ENCODE measurements around the gene GALNT2. TPM values are rescaled to one million over a fixed set of nuclear protein-coding genes. Genes with fewer than 3 reads are reported as not detected.

Gene GALNT2
- polyA plus RNA-seq, 1 of the 3 experiments (the other 2 are of a cell fraction): 118 TPM

DNA sequence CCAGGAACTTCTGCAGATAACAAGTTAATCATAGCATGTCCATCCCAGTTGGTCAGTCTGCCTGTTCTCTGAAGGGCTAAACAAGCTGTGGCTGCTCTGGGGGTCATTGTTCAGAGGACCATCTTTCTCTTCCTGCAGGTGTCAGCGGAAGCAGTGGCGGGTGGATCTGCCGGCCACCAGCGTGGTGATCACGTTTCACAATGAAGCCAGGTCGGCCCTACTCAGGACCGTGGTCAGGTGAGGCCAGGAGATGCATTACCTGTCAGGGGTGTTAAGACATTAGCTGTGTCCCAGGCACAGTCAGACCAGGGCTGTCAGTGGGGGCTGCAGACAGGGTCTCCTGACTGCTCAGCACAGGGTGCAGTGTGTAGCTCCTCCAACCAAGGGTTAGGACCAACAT is 168.8 kb downstream of the GALNT2 start (continued):
- TF ChIP-seq, protein P1, sequence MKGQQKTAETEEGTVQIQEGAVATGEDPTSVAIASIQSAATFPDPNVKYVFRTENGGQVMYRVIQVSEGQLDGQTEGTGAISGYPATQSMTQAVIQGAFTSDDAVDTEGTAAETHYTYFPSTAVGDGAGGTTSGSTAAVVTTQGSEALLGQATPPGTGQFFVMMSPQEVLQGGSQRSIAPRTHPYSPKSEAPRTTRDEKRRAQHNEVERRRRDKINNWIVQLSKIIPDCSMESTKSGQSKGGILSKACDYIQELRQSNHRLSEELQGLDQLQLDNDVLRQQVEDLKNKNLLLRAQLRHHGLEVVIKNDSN (IDR thresholded peaks at IDR 0.05; ENCODE audit: borderline replicate concordance, low read depth): no peak

DNA sequence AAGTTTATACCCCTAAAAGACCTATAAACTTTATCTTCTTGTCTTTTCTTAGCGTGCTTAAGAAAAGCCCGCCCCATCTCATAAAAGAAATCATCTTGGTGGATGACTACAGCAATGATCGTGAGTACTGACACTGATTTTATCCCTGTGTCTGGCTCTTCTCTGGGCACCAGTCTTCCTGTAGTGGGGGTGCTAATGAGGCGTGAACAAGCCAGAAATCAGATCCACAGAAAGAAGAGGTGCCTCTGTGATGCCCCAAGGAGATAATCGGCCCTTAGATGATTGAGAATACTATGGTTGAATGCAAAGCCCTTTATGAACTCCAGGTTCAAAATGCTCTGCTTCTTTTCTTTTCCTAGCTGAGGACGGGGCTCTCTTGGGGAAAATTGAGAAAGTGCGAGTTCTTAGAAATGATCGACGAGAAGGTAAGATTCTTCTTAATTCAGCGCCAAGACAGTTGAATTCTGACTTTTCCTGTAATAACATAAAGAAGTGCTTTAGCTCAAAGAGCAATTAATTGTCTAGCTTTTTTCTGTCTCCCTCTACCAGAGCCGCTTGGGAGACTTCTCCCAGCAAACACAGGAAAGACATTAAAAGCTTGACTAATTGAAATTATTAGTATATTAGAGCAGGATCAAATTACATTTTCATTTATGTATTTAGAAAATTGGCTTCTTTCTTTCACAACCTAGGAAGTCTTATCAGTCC is 169.4 kb downstream of the GALNT2 start:
- no peak overlapping the region for H2AFZ ChIP-seq (ENCODE audit: low read depth)
- no peaks in the 10 kb centered on the region for H3K9me2 ChIP-seq
- POLR2A ChIA-PET: no interaction called here
- no peak overlapping the region for H3K9ac ChIP-seq
- no peaks in the 10 kb centered on the region for H3F3A ChIP-seq (replicated peaks; ENCODE audit: insufficient read depth)
- H4K20me1 ChIP-seq (ENCODE audit: insufficient read depth): no peaks in the 10 kb centered on the region
- H3K36me3 ChIP-seq (replicated peaks in 1 of 2; ENCODE audit: control insufficient read depth in 1 of 2, insufficient read depth in 2 of 2, low read length in 1 of 2): peaks cover 27 to 31% of the 10 kb centered on the region in 2 experiments
- CTCF ChIA-PET: interaction anchor here (1.0 to 1.4 kb wide), 2 partner anchors 9 to 33 kb away, joined by 3 to 4 read pairs; no protein-coding TSS in a partner anchor
- no peak for DNase-seq
- 93% methylated on average over 11 of the region's 11 CpGs for WGBS (ENCODE audit: low lambda C conversion rate)
- H3K27ac ChIP-seq (ENCODE audit: low read depth in 2 of 2, low read length in 1 of 2): no peak overlapping the region
- H3K9me3 ChIP-seq: no peaks in the 10 kb centered on the region
- peaks cover 0 to 3% of the 10 kb centered on the region in 2 experiments; a peak in 2 of 4 replicates for H3K4me1 ChIP-seq (ENCODE audit: control insufficient read depth in 1 of 2, insufficient read depth in 2 of 2, low read depth in 1 of 2, low read length in 1 of 2)
- TF ChIP-seq TCF12 (IDR thresholded peaks at IDR 0.05) (no peak), EZH2phosphoT487 (IDR thresholded peaks at IDR 0.05; ENCODE audit: borderline replicate concordance, low read depth) (no peak), NRF1 (IDR thresholded peaks at IDR 0.05; ENCODE audit: low read depth, low read length) (no peak), GABPA (IDR thresholded peaks at IDR 0.05; ENCODE audit: low read depth) (no peak), MEF2A (IDR thresholded peaks at IDR 0.05; ENCODE audit: borderline replicate concordance, low read depth) (no peak), RXRA (IDR thresholded peaks at IDR 0.05; ENCODE audit: borderline replicate concordance, low read depth) (no peak), SMC3 (IDR thresholded peaks at IDR 0.05; ENCODE audit: low read depth, low read length) (no peak), MAX (IDR thresholded peaks at IDR 0.05; ENCODE audit: low read depth) (no peak), NFIC (IDR thresholded peaks at IDR 0.05; ENCODE audit: borderline replicate concordance) (no peak), SIN3A (IDR thresholded peaks at IDR 0.05; ENCODE audit: borderline replicate concordance, low read depth, low read length) (no peak), FOXM1 (IDR thresholded peaks at IDR 0.05; ENCODE audit: low read depth) (no peak), POLR2AphosphoS5 (IDR thresholded peaks at IDR 0.05; ENCODE audit: low read depth, low read length) (no peak), PBX3 (IDR thresholded peaks at IDR 0.05) (no peak)
- TF ChIP-seq, protein P2, sequence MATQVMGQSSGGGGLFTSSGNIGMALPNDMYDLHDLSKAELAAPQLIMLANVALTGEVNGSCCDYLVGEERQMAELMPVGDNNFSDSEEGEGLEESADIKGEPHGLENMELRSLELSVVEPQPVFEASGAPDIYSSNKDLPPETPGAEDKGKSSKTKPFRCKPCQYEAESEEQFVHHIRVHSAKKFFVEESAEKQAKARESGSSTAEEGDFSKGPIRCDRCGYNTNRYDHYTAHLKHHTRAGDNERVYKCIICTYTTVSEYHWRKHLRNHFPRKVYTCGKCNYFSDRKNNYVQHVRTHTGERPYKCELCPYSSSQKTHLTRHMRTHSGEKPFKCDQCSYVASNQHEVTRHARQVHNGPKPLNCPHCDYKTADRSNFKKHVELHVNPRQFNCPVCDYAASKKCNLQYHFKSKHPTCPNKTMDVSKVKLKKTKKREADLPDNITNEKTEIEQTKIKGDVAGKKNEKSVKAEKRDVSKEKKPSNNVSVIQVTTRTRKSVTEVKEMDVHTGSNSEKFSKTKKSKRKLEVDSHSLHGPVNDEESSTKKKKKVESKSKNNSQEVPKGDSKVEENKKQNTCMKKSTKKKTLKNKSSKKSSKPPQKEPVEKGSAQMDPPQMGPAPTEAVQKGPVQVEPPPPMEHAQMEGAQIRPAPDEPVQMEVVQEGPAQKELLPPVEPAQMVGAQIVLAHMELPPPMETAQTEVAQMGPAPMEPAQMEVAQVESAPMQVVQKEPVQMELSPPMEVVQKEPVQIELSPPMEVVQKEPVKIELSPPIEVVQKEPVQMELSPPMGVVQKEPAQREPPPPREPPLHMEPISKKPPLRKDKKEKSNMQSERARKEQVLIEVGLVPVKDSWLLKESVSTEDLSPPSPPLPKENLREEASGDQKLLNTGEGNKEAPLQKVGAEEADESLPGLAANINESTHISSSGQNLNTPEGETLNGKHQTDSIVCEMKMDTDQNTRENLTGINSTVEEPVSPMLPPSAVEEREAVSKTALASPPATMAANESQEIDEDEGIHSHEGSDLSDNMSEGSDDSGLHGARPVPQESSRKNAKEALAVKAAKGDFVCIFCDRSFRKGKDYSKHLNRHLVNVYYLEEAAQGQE (IDR thresholded peaks at IDR 0.05; ENCODE audit: low read depth, low read length): no peak
- TF ChIP-seq, protein P1 (IDR thresholded peaks at IDR 0.05; ENCODE audit: borderline replicate concordance, low read depth): no peak
- H3K79me2 ChIP-seq (ENCODE audit: insufficient read depth): no peaks in the 10 kb centered on the region; the same call in 1 of the 2 replicates
- no peaks in the 10 kb centered on the region for H3K27me3 ChIP-seq (ENCODE audit: insufficient read depth)
- H3K4me2 ChIP-seq: no peak overlapping the region
- H3K4me3 ChIP-seq (ENCODE audit: low read depth in 2 of 2, low read length in 1 of 2): no peak overlapping the region
